Fibroblast of villous mesenchyme (primary cell): ENCODE data around the gene ARID1B. TPM values are rescaled to one million over a fixed set of nuclear protein-coding genes. Genes with fewer than 3 reads are reported as not detected.

Experiments
- DNase-seq: peaks from one replicate; pipeline ENCODE4 v3.0.0-alpha.2; 2010; ENCODE audit warnings: low read depth
- H3K4me3 ChIP-seq: 2 replicates; pipeline ENCODE4 v1.5.1; 2011; ENCODE audit warnings: low read depth, mild to moderate bottlenecking, low read length
- total RNA-seq: library from RNA; depleted of rRNA; stranded (reverse); fragments of >200 nt; gene quantifications from 2 replicates; pipeline ENCODE4 v1.2.3, GENCODE V29; 2012
- TF ChIP-seq, protein P1 (sequence below): IDR thresholded peaks from 2 replicates; pipeline ENCODE4 v1.5.1; 2012; ENCODE audit warnings: low read depth, mild to moderate bottlenecking, low read length; ENCODE audit not compliant: insufficient read depth

Gene ARID1B
- total RNA-seq, 1 donor = 41.0 TPM

DNA sequence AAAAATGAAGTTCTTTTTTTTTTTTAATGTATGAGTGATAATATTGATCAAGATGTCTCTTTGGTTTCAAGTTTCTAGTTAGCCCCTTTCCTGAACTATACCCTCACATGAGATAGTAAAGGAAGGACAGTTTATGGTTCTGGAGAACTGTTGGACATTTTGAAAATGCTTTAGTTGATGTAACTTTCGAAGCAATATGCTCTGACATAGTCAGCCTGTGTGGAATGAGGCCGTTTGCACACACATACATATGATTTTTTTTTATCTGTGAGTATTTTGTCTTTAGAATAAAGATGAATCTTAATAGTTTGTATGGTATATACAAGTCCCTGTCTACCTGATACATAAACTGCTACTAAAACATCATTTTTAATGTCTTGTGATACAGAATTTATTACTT, 177.0 kb downstream of the ARID1B start:
- H3K4me3 ChIP-seq = no peak overlapping the region
- TF ChIP-seq, protein P1, sequence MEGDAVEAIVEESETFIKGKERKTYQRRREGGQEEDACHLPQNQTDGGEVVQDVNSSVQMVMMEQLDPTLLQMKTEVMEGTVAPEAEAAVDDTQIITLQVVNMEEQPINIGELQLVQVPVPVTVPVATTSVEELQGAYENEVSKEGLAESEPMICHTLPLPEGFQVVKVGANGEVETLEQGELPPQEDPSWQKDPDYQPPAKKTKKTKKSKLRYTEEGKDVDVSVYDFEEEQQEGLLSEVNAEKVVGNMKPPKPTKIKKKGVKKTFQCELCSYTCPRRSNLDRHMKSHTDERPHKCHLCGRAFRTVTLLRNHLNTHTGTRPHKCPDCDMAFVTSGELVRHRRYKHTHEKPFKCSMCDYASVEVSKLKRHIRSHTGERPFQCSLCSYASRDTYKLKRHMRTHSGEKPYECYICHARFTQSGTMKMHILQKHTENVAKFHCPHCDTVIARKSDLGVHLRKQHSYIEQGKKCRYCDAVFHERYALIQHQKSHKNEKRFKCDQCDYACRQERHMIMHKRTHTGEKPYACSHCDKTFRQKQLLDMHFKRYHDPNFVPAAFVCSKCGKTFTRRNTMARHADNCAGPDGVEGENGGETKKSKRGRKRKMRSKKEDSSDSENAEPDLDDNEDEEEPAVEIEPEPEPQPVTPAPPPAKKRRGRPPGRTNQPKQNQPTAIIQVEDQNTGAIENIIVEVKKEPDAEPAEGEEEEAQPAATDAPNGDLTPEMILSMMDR = no peak
- no peak for DNase-seq

DNA sequence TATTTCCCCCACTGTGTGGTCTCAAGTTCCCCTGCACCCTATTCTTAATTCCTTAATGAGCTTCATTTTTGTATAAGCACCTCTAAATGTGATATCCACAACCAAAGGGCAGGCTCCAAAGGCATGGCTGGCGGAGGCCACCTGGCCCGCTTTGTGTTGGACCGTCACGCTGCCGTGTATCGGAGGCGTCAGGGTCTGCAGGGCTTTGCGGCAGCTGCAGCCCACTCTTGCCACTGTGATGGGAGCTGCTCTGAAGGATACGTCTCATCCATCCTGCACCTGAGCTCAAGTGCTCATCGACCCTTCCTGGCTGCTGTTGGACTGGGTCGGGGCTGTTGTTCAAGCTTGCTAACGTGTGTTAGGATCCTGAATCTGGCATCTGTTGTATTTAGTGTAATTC, 177.6 kb downstream of the ARID1B start:
- TF ChIP-seq, protein P1 = no peak
- H3K4me3 ChIP-seq = no peak overlapping the region
- no peak for DNase-seq

DNA sequence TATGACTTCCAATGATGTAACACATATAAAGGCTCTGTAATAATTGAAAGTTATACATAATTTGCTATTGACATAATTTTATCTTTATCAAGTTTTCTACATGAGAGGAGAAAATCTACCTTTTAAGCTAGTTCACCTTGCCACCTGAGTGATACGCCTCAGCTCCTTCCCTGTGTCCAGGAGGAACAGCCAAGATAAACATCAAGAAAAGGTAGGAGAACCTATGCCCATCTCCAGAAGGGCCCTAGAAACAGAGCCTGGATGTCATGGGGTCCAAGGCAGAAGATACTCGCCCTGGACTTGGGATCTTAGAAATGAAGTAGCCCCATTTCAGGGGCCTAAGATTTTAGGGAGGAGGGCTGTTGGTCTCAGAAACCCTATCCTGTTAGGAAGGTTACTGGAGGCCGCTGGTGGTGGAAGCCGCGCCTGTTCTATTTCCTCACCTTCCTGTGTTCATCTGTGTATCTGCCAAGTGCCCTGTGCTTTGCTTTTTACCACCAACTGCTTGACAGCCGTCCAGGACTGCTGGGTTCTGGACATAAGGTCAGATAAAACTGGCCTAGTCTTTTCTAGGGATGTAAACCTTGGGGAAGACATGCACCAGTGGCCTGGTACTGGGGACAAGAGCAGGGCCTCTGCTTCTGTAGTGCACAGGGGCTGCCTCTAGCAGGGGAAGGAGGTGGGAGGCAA, 178.5 kb downstream of the ARID1B start:
- no peak overlapping the region for H3K4me3 ChIP-seq
- peak; percentile 33 for DNase-seq
- TF ChIP-seq, protein P1 = no peak

DNA sequence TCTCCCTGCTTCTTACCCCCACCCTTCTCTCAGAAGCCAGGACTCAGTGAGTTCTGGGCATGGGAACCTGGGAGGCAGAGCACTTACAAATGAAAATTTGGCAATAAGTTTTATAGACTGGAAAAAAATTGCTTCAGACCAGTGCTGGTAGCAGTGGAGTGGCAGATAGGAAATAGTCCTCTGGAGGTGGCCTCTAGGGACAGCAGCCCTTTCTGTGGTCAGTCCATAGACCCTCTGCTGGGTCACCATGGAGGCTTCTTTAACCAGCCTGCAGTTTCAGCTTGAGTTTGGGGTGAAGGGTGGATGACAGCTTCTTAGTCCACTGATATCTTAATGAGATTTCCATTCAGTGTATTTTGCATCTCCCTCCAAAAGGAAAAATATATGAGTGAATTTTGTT, 179.1 kb downstream of the ARID1B start:
- H3K4me3 ChIP-seq = no peak overlapping the region
- TF ChIP-seq, protein P1 = no peak
- no peak for DNase-seq

DNA sequence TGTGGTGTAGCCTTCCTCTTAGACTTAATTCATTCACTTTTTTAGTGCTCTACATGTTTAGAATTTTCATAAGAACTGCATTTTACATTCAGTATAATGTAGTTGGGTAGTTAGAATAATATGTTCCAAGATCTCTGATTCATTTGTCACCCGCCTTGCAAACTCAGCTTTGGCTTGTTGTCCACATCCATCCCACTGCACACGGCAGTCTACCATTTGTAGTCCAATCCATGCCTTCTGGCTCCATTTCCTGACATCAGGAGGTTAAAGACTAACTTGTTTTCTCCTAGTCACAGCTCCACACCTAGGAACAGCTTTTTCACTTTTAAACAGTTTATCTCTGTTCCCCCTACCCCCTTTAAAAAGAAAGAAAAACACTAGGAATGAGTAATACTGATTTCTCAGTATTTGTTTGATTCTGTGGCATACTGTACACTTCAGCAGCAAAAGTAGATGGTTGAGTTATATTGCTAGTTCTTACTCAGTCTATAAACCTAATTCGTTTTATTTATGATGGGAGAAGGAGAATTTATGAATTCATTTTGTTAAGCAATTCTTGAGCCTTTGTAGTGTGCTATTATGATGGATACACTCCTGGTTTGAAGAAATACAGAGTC, 180.9 kb downstream of the ARID1B start:
- DNase-seq = no peak
- H3K4me3 ChIP-seq = no peak overlapping the region
- TF ChIP-seq, protein P1 = no peak

DNA sequence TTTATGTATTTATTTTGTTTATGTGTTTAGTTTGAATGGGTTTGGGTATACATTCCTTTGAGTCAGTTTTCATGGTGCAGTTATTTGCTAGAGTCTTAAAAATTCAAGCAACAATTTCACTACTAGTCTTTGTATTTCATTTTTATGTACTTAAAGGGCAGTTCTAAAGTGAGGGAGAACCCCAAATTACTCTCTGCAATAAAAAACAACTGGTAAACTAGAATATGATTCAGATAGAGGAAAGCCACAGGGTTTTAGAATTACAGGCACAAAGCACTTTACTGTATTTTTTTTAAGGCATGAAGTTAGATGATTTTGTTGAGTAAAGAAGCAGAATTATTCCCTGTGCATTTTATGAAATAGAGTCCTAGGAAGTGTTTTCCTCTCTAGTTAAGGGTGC, 183.3 kb downstream of the ARID1B start:
- DNase-seq = no peak
- no peak overlapping the region for H3K4me3 ChIP-seq
- TF ChIP-seq, protein P1 = no peak
